Activated naive CD4-positive, alpha-beta T cell treated with anti-CD3 and anti-CD28 coated beads, Interleukin-2, amount 50 U/mL, for 16 hours (primary cell): Measurements from ENCODE around the gene SPTA1.

Experiments
- DNase-seq: peaks from one replicate; pipeline ENCODE4 v3.0.0-alpha.2; 2020

The SPTA1 gene

GRCh38 chr1:158681606-158682005, 4.9 kb downstream of the SPTA1 start:
- DNase-seq = no peak

GRCh38 chr1:158679289-158679688, 7.2 kb downstream of the SPTA1 start:
- DNase-seq = no peak

DNA sequence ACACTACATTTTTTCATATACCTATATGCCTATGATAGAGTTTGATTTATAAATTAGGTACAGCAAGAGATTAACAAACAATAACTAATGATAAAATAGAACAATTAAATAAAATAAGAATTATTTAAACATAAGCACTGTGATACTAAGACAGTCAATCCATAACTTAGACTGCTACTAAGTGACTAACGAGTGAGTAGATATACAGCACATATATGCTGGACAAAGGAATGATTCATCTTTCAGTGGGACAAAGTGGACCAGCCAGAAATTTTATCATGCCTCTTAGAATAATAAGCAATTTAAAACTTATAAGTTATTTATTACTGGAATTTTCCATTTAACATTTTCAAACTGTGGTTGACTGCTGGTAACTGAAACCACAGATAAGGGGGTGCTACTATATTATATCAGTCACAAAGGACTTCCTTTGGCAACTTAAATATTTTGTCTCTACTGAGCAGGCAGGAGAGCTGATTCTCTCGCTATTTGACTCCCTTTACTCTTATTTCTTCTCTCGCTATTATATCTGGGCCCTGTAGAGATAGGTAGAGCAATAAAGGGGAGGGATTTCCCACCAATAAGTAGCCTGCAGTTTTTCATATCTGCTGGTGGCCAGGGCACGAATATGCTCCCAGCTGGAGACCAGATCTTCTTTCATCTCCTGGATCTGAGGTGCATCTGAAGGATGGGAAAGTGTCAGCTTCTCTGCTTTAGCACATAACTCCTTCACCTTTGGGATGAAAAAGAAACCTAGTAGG, 10.8 kb downstream of the SPTA1 start:
- DNase-seq = no peak

DNA sequence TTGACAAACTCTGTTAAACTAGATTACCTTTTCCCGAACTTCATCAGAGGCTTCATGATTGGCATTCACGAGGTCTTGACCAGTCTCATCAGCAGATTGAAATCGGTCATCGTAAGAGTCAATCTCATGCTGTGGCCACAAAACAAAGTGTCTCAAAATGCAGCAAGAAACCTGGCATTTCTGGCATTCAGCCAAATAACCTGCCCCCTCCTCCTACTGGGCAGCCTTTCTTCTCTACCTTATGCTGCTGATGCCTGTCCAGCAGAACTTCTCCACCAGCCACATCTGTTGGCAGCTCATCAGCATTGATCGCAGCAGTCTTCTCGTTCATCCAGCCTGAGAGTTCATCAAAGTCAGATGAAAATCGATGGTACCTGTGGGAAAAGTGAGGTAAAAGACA, 12.2 kb downstream of the SPTA1 start:
- DNase-seq = no peak

- no peak for DNase-seq
Measured at GRCh38 chr1:158666037-158666436, 20.5 kb downstream of the SPTA1 start.

DNA sequence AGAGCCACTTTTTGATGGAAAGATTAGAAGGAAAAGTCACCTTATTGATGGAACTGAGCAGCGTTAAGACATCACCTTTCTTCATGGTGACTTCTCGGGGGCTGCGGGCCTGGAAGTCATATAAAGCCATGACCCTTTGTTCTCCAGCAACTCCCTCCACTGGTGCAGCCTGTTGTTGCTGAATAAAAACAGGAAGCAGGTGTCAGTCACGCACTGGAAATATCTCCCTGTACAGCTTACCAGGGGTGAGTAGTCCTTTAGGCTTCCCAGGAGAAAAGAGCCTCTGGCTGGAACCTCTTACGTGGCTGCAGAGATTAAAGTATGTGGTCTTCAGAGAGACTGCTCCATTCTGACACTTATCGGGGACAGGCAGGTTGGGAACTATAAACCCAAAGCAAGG, 31.9 kb downstream of the SPTA1 start:
- no peak for DNase-seq

DNA sequence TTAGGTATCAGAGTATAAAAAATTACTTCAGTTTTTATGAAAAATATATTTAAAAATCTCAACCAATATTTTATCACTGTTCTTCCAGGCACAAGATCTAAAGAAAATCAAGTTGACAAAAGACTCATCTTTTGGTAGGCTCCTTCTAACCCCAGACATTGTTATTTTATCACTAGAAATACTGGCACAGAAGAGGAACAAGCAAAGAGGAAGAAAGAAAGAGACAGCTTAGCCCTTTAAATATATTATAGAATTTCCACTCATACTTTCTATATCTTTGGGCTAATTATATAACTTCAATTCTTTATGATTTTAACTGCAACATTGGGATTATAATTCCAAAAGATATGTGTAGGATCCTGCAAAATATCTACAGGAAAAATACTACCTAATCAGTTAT, 32.4 kb downstream of the SPTA1 start:
- DNase-seq = no peak

GRCh38 chr1:158652721-158653334, 33.7 kb downstream of the SPTA1 start:
- no peak for DNase-seq

DNA sequence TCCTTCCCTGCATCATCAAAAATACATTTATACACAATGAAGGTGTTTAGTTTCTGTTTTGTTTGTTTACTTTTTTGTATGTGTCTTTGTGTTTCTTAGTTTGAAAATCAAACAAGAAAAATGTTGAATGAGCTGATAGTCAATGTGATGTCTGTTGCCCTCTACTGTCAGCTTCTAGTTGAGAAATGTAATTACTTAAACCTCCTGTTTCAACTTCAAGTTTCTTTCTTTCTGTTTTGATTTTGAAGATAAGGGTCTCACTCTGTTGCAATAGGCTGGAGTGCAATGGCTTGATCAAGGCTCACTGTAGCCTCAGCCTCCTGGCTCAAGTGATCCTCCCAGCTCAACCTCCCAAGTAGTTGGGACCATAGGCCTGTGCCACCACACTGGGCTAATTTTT, 37.5 kb downstream of the SPTA1 start:
- DNase-seq = no peak

- DNase-seq = no peak
Measured at GRCh38 chr1:158646465-158646864, 40.0 kb downstream of the SPTA1 start.

GRCh38 chr1:158644449-158644848, 42.1 kb downstream of the SPTA1 start:
- DNase-seq = no peak

- DNase-seq = no peak
Measured at GRCh38 chr1:158638904-158639303, 47.6 kb downstream of the SPTA1 start.

DNA sequence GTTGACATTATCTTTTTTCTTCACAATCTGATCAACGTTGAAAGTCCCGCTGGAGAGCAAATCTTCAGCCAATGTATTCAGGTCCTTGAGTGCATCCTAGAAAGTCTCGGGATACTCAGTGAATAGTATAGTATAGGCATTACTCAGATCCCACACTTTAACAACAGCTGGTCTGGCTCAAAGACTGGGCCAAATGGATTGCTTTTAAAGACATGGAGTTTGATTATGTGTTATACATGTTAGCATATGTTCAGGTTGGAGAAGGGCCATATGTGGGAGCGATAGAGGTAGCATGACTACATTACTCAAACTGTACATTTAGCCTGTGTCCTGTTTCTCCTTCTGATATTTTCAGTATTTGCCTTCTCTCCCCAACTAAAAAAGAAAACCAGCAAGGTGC, 48.4 kb downstream of the SPTA1 start:
- no peak for DNase-seq

DNA sequence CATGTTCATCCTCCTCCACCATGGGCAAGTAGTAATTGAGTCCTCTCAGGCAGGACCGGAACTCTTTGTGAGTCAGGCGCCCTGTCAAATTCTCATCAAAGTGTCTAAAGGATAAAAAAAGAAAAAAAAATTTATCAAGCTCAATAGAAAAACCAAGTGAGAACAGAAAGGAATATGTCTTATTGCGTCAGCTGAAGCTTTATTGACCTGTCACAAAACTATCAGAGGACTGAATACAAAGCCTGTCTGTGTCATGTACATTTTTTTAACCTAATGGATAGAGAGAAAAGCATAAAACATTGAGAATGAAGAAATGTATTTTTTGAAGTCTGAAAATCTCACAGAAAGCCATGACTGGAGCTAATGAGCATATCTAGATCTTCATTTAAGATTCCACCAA, 72.8 kb downstream of the SPTA1 start:
- no peak for DNase-seq

- DNase-seq = no peak
Measured at GRCh38 chr1:158611916-158612315, 74.6 kb downstream of the SPTA1 start.

DNA sequence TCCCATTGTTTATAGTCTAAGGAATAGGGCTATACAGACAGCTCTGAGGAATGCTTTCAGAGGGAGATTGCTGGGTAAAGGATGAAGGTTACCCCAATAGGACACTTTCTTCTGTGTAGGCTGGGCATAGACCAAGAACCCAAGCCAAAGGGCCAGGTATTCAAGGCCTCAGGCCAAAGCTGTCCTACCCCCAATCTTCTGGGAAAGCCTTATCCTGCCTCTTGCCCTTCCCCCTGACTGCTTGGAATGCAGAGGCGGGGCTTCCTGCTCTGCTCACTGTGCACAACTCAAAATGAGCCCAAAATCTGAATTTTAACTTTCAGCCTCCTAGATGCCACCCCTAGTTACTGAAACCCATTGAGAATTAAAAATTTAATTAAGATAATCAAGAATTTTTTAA, 79.2 kb downstream of the SPTA1 start:
- DNase-seq = no peak

GRCh38 chr1:158604968-158605367, 81.5 kb downstream of the SPTA1 start, which contains the start of gene OR10Z1:
Gene OR10Z1 (plus strand): TSS chr1:158605268. CDS start chr1:158606439, 1,171 bp downstream.
- no peak for DNase-seq

DNA sequence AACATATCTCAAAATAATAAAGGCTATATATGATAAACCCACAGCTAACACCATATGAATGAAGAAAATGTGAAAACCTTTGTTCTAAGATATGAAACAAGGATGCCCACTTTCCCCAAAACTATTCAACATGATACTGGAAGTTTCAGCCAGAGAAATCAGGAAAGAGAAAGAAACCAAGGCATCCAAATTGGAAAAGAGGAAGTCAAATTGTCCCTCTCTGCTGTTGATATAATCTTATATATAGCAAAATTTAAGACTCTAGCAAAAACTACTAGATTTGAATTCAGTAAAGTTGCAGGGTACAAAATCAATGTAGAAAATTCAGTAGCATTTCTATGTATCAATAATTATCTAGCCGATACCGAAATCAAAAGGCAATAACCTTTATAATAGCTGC, 85.8 kb downstream of the SPTA1 start:
- DNase-seq = no peak

- DNase-seq = no peak
Measured at GRCh38 chr1:158586942-158587341, 99.6 kb downstream of the SPTA1 start.

GRCh38 chr1:158583962-158584361, 102.6 kb downstream of the SPTA1 start:
- DNase-seq = no peak

DNA sequence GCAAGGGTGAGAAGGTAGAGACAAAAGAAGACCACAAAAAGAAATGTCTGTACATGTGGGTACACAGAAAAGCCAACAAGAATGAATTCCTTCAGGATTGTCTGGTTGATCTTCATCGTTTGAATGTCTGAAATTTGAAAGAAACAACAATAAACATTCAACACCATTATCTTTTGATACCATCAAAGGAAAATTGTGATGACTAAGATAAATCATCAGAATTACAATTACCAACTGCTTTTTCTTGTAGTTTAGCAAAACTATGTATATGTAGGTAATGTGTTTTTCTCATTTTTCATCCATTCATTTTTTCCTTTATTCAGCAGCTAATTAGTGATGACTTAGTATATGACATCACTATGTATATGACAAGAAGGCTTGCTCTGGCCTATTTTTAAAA, 106.8 kb downstream of the SPTA1 start, which contains the start of gene OR10X1:
Gene OR10X1 (minus strand): TSS at position 167 of the 400 bp plus-strand sequence. CDS start 0 bp downstream, at position 167.
- DNase-seq = no peak

DNA sequence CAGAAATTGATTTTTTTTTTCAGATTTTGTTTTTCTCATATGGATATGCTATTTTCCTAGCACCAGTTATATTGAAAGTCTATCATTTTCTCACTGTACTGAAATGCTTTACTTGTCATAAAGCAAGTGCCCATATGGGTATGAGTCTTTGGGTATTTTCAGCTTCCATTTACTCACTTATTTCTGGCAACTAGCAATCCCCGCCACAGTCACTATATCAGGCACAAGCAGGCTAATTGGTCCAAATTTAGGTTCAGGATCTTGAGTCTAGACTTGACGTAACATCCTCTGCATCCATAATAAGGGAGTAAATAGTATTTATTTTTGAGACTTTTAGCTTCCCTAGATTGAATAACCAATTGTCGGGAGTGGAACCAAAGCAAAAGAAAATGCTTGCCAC, 109.0 kb downstream of the SPTA1 start:
- no peak for DNase-seq

DNA sequence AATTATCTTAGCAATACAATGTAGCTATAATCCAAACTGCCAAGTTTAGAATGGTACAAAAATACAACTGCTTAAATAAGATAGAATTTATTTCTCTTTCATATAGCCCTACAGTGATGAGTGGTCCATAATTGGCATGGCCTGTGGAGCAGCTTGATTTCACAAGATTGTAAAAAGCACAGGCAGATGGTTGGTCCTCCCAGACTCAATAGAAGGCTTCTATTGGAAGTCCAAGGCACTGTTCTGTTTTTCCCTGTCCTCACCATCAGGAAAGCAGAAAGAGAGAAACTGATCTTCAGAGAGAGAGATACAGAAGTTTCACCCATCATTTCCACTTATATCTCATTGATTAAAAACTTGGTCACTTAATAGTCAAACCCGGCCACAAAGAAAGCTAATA, 114.3 kb downstream of the SPTA1 start:
- DNase-seq = no peak

- no peak for DNase-seq
Measured at GRCh38 chr1:158570480-158570879, 116.0 kb downstream of the SPTA1 start, which contains the start of gene OR6P1. Gene OR6P1 (minus strand): TSS chr1:158570580. CDS start chr1:158563604, 6,976 bp downstream.

DNA sequence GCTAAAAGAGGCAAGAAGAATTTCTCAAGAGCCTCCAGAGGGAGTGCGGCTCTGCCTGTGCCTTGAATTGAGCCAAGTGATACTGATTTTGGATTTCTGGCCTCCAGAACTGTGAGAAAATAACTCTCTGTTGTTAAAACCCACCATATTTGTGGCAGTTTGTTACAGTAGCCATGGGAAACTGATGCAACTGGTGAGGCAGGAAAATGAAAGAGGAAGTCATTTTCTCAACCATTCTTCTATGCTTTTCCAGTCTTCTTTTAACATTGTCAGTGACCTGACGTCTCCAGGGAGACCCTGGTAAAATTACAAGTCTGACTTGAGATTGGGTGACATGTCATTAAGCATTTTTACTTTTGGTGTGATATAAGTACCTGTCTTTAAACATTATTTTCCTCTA, 121.9 kb downstream of the SPTA1 start:
- DNase-seq = no peak
